NB4 (cell line): ENCODE data around the gene CD38.

Source experiments
- MYC ChIP-seq: IDR thresholded peaks from 2 replicates; pipeline ENCODE4 v1.6.1; 2011; ENCODE audit warnings: low read depth, low read length
- POLR2A ChIP-seq: IDR thresholded peaks from 2 replicates; pipeline ENCODE4 v1.6.1; 2011; ENCODE audit warnings: mild to moderate bottlenecking; ENCODE audit not compliant: insufficient read length; ENCODE audit errors: extremely low read depth
- TF ChIP-seq, protein P1 (sequence below): IDR thresholded peaks from one replicate; pipeline ENCODE4 v1.5.1; 2012; ENCODE audit warnings: low read depth, low read length
- TF ChIP-seq, protein P2 (sequence below): IDR thresholded peaks from 2 replicates; pipeline ENCODE4 v1.6.1; 2011; ENCODE audit warnings: low read depth, low read length

DNA sequence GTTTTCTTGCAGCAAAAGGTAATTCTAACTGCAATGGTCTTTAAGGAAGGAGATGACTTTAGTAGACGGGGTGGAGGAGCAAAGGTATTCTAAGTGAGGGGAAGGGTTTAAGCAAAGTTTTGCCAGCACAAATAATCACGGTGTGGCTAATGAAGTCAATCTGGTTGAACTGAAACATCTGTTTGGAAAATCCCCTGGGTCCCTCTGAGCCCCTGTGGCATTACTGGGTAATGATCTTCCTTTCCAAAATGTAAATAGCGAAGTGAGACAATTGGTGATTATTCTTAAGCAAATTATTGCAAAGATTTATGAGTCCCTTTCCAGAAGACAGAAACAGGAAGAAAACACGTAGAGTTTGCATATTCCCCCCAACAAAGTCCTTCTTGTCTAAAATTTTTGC lies 113.2 kb downstream of the CD38 start:
- TF ChIP-seq, protein P1, sequence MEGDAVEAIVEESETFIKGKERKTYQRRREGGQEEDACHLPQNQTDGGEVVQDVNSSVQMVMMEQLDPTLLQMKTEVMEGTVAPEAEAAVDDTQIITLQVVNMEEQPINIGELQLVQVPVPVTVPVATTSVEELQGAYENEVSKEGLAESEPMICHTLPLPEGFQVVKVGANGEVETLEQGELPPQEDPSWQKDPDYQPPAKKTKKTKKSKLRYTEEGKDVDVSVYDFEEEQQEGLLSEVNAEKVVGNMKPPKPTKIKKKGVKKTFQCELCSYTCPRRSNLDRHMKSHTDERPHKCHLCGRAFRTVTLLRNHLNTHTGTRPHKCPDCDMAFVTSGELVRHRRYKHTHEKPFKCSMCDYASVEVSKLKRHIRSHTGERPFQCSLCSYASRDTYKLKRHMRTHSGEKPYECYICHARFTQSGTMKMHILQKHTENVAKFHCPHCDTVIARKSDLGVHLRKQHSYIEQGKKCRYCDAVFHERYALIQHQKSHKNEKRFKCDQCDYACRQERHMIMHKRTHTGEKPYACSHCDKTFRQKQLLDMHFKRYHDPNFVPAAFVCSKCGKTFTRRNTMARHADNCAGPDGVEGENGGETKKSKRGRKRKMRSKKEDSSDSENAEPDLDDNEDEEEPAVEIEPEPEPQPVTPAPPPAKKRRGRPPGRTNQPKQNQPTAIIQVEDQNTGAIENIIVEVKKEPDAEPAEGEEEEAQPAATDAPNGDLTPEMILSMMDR = no peak
- TF ChIP-seq, protein P2, sequence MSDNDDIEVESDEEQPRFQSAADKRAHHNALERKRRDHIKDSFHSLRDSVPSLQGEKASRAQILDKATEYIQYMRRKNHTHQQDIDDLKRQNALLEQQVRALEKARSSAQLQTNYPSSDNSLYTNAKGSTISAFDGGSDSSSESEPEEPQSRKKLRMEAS = no peak
- no peak for TF ChIP-seq POLR2A
- no peak for TF ChIP-seq MYC
